ENCODE data around the gene OSER1.
A peak's percentile ranks its signal among the peaks of the same experiment; 100 is the strongest.
"Not testable (repeated sequence)": the region's sequence is repeated elsewhere in the genome, so short reads cannot be mapped to it uniquely, and the experiment has no call there.

Gene OSER1

DNA sequence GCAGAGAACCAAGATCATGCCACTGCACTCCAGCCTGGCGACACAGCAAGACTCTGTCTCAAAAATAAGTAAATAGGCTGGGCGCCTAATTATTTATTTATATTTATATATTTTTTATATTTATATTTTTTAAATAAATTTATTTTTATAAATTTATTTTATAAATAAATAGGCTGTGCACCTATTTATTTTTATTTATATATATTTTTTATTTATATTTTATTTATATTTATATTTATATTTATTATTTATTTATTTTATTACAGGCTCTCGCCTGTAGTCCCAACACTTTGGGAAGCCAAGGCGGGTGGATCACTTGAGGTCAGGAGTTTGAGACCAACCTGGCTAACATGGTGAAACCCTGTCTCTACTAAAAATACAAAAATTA, 21.9 kb upstream of the OSER1 start:
- not testable (repeated sequence) for H3K4ac ChIP-seq (ENCODE audit: low read depth, low read length); H3K27ac ChIP-seq (ENCODE audit: low read depth, low read length); H3K79me2 ChIP-seq (ENCODE audit: control insufficient read depth, insufficient read depth, low read length); DNase-seq; H3K4me1 ChIP-seq (ENCODE audit: control insufficient read depth, low read depth, low read length); H4K8ac ChIP-seq (ENCODE audit: low read depth, low read length); H3K18ac ChIP-seq (ENCODE audit: low read length); H3K79me1 ChIP-seq (ENCODE audit: low read length); H2BK5ac ChIP-seq (ENCODE audit: low read length); H3K4me2 ChIP-seq (ENCODE audit: low read length); H3K4me3 ChIP-seq (ENCODE audit: low read length); H3K23ac ChIP-seq (ENCODE audit: low read length); H3K56ac ChIP-seq (ENCODE audit: low read length); H3K27me3 ChIP-seq (ENCODE audit: insufficient read depth, low read length, poor library complexity); H2AK5ac ChIP-seq (ENCODE audit: low read length); H4K5ac ChIP-seq (ENCODE audit: low read length); H3K36me3 ChIP-seq (ENCODE audit: control insufficient read depth, insufficient read depth, low read length); H2BK120ac ChIP-seq (ENCODE audit: low read depth, low read length); H2BK15ac ChIP-seq (replicated peaks; ENCODE audit: low read depth); H3K9ac ChIP-seq (ENCODE audit: low read length)
- WGBS (ENCODE audit: extremely low coverage, insufficient coverage, low lambda C conversion rate) = no CpG with 5 or more reads among the region's 4 CpGs

- no peak overlapping the region for H3K4me3 ChIP-seq (ENCODE audit: low read length)
- H3K4me2 ChIP-seq (ENCODE audit: low read length) = no peak overlapping the region
- H3K36me3 ChIP-seq (ENCODE audit: control insufficient read depth, insufficient read depth, low read length) = no peaks in the 10 kb centered on the region
- H2BK120ac ChIP-seq (ENCODE audit: low read depth, low read length) = no peak overlapping the region
- WGBS (ENCODE audit: extremely low coverage, insufficient coverage, low lambda C conversion rate) = no CpG with 5 or more reads among the region's 10 CpGs
- DNase-seq = peak; percentile 97
- H3K4ac ChIP-seq (ENCODE audit: low read depth, low read length) = no peak overlapping the region
- H4K5ac ChIP-seq (ENCODE audit: low read length) = peak overlapping the region; percentile 23
- H3K23ac ChIP-seq (ENCODE audit: low read length) = no peak overlapping the region
- H3K56ac ChIP-seq (ENCODE audit: low read length) = peak overlapping the region; percentile 67
- H2BK5ac ChIP-seq (ENCODE audit: low read length) = no peak overlapping the region
- H3K4me1 ChIP-seq (ENCODE audit: control insufficient read depth, low read depth, low read length) = peaks cover 8% of the 10 kb centered on the region
- no peak overlapping the region for H4K8ac ChIP-seq (ENCODE audit: low read depth, low read length)
- no peaks in the 10 kb centered on the region for H3K79me2 ChIP-seq (ENCODE audit: control insufficient read depth, insufficient read depth, low read length)
- no peak overlapping the region for H3K18ac ChIP-seq (ENCODE audit: low read length)
- peak overlapping the region; percentile 13 for H3K9ac ChIP-seq (ENCODE audit: low read length)
- H3K27ac ChIP-seq (ENCODE audit: low read depth, low read length) = peak overlapping the region; percentile 26
- H3K79me1 ChIP-seq (ENCODE audit: low read length) = no peaks in the 10 kb centered on the region
- H2BK15ac ChIP-seq (replicated peaks; ENCODE audit: low read depth) = no peak overlapping the region
- H3K27me3 ChIP-seq (ENCODE audit: insufficient read depth, low read length, poor library complexity) = no peaks in the 10 kb centered on the region
- no peak overlapping the region for H2AK5ac ChIP-seq (ENCODE audit: low read length)
Measured at GRCh38 chr20:44231713-44232468, 21.3 kb upstream of the OSER1 start.

DNA sequence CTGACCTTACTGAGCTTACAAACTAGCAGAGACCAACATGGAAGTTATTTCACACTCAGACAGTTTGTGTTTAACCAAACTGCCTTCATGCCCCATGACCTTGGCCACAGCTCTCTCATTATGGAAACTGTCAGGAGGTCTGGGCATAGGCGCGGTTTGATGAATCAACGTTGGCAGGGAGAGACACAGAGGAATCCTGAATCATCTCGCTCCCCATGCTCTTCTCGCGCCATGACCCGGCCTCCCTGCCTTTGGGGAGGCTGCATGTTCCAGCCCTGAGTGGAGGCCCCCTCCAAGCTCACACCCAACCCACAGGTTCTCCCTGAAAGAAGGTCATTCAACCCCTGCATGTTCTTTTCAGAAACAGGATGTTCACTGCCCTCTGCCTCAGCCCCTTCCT, 20.6 kb upstream of the OSER1 start:
- no peaks in the 10 kb centered on the region for H3K36me3 ChIP-seq (ENCODE audit: control insufficient read depth, insufficient read depth, low read length)
- H3K4ac ChIP-seq (ENCODE audit: low read depth, low read length) = no peak overlapping the region
- peaks cover 8% of the 10 kb centered on the region for H3K4me1 ChIP-seq (ENCODE audit: control insufficient read depth, low read depth, low read length)
- H3K18ac ChIP-seq (ENCODE audit: low read length) = no peak overlapping the region
- H4K5ac ChIP-seq (ENCODE audit: low read length) = no peak overlapping the region
- H3K79me2 ChIP-seq (ENCODE audit: control insufficient read depth, insufficient read depth, low read length) = no peaks in the 10 kb centered on the region
- no peak overlapping the region for H3K4me3 ChIP-seq (ENCODE audit: low read length)
- no peak for DNase-seq
- H2BK120ac ChIP-seq (ENCODE audit: low read depth, low read length) = no peak overlapping the region
- no peaks in the 10 kb centered on the region for H3K27me3 ChIP-seq (ENCODE audit: insufficient read depth, low read length, poor library complexity)
- H2BK15ac ChIP-seq (replicated peaks; ENCODE audit: low read depth) = no peak overlapping the region
- H3K27ac ChIP-seq (ENCODE audit: low read depth, low read length) = peak overlapping the region; percentile 20
- no peak overlapping the region for H4K8ac ChIP-seq (ENCODE audit: low read depth, low read length)
- no peak overlapping the region for H2AK5ac ChIP-seq (ENCODE audit: low read length)
- H3K79me1 ChIP-seq (ENCODE audit: low read length) = no peaks in the 10 kb centered on the region
- peak overlapping the region; percentile 96 for H3K23ac ChIP-seq (ENCODE audit: low read length)
- H3K9ac ChIP-seq (ENCODE audit: low read length) = no peak overlapping the region
- WGBS (ENCODE audit: extremely low coverage, insufficient coverage, low lambda C conversion rate) = no CpG with 5 or more reads among the region's 7 CpGs
- peak overlapping the region; percentile 57 for H3K56ac ChIP-seq (ENCODE audit: low read length)
- H3K4me2 ChIP-seq (ENCODE audit: low read length) = no peak overlapping the region
- H2BK5ac ChIP-seq (ENCODE audit: low read length) = peak overlapping the region; percentile 27

DNA sequence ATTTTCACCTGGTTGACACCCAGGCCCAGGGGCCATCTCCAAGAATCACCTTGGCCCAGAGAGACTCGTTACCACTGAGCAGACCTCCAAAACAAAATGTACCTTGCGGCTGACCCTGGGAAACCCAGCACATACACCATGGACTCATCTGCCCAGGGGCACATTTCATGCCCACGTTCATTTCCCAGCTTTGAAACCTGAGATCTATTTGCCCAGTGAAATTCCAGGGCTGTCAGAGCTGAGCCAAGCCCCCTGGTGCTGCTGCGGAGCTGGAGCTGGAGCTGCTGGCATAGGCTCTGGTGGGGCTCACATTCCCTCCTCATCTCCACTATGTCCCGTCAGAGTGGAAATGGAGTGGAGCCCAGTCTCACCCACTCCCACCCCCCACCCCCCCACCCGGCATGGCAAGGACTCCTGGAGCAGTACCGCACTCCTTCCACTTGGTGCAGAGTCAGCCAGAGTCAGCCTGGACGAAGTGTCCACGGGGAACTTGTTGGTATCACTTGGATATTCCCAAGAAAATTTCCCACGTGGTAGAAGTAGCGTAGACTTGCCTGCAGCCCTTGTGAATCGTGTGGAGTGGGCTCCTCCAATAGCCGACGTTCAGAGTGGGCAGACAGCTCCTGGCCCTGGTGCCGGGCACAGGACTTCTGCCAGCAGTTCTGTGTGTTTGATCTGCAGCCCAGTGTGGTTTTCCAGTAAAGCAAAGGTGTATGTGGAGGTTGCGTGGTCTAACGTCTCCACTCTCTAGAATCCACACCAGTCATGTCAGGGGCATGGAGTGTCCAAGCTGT, 18.1 kb upstream of the OSER1 start:
- no peaks in the 10 kb centered on the region for H3K27me3 ChIP-seq (ENCODE audit: insufficient read depth, low read length, poor library complexity)
- H3K9ac ChIP-seq (ENCODE audit: low read length) = no peak overlapping the region
- H2BK15ac ChIP-seq (replicated peaks; ENCODE audit: low read depth) = no peak overlapping the region
- no peak overlapping the region for H3K4ac ChIP-seq (ENCODE audit: low read depth, low read length)
- no peaks in the 10 kb centered on the region for H3K79me2 ChIP-seq (ENCODE audit: control insufficient read depth, insufficient read depth, low read length)
- no peaks in the 10 kb centered on the region for H3K36me3 ChIP-seq (ENCODE audit: control insufficient read depth, insufficient read depth, low read length)
- H3K4me1 ChIP-seq (ENCODE audit: control insufficient read depth, low read depth, low read length) = peaks cover 8% of the 10 kb centered on the region
- H3K18ac ChIP-seq (ENCODE audit: low read length) = no peak overlapping the region
- no CpG with 5 or more reads among the region's 17 CpGs for WGBS (ENCODE audit: extremely low coverage, insufficient coverage, low lambda C conversion rate)
- no peak overlapping the region for H2BK5ac ChIP-seq (ENCODE audit: low read length)
- H3K79me1 ChIP-seq (ENCODE audit: low read length) = no peaks in the 10 kb centered on the region
- H2BK120ac ChIP-seq (ENCODE audit: low read depth, low read length) = no peak overlapping the region
- no peak overlapping the region for H4K5ac ChIP-seq (ENCODE audit: low read length)
- no peak overlapping the region for H3K56ac ChIP-seq (ENCODE audit: low read length)
- no peak overlapping the region for H4K8ac ChIP-seq (ENCODE audit: low read depth, low read length)
- H2AK5ac ChIP-seq (ENCODE audit: low read length) = no peak overlapping the region
- DNase-seq = no peak
- H3K4me3 ChIP-seq (ENCODE audit: low read length) = no peak overlapping the region
- no peak overlapping the region for H3K23ac ChIP-seq (ENCODE audit: low read length)
- H3K4me2 ChIP-seq (ENCODE audit: low read length) = no peak overlapping the region
- no peak overlapping the region for H3K27ac ChIP-seq (ENCODE audit: low read depth, low read length)

- H3K4me3 ChIP-seq (ENCODE audit: low read length) = no peak overlapping the region
- no peak overlapping the region for H3K18ac ChIP-seq (ENCODE audit: low read length)
- H3K27ac ChIP-seq (ENCODE audit: low read depth, low read length) = no peak overlapping the region
- no peak overlapping the region for H3K9ac ChIP-seq (ENCODE audit: low read length)
- H3K36me3 ChIP-seq (ENCODE audit: control insufficient read depth, insufficient read depth, low read length) = no peaks in the 10 kb centered on the region
- no peak overlapping the region for H4K8ac ChIP-seq (ENCODE audit: low read depth, low read length)
- no peak overlapping the region for H3K56ac ChIP-seq (ENCODE audit: low read length)
- WGBS (ENCODE audit: extremely low coverage, insufficient coverage, low lambda C conversion rate) = no CpG with 5 or more reads among the region's 5 CpGs
- no peak overlapping the region for H3K23ac ChIP-seq (ENCODE audit: low read length)
- H3K4me1 ChIP-seq (ENCODE audit: control insufficient read depth, low read depth, low read length) = no peaks in the 10 kb centered on the region
- no peak overlapping the region for H2AK5ac ChIP-seq (ENCODE audit: low read length)
- H2BK5ac ChIP-seq (ENCODE audit: low read length) = no peak overlapping the region
- H3K79me2 ChIP-seq (ENCODE audit: control insufficient read depth, insufficient read depth, low read length) = no peaks in the 10 kb centered on the region
- H3K27me3 ChIP-seq (ENCODE audit: insufficient read depth, low read length, poor library complexity) = no peaks in the 10 kb centered on the region
- no peak overlapping the region for H2BK120ac ChIP-seq (ENCODE audit: low read depth, low read length)
- H3K4ac ChIP-seq (ENCODE audit: low read depth, low read length) = no peak overlapping the region
- no peaks in the 10 kb centered on the region for H3K79me1 ChIP-seq (ENCODE audit: low read length)
- no peak for DNase-seq
- no peak overlapping the region for H2BK15ac ChIP-seq (replicated peaks; ENCODE audit: low read depth)
- no peak overlapping the region for H4K5ac ChIP-seq (ENCODE audit: low read length)
- no peak overlapping the region for H3K4me2 ChIP-seq (ENCODE audit: low read length)
Measured at GRCh38 chr20:44224637-44225036, 14.1 kb upstream of the OSER1 start.
